HG02678 (cell line): ENCODE results near the gene ZNF92.
"Not testable (repeated sequence)": the region's sequence is repeated elsewhere in the genome, so short reads cannot be mapped to it uniquely, and the experiment has no call there.

Experiments used
- ATAC-seq: cut with Tn5 transposase; IDR thresholded peaks from one replicate; pipeline ENCODE4 v1.9.1; 2021; ENCODE audit warnings: mild to moderate bottlenecking, moderate library complexity; ENCODE audit not compliant: unreplicated experiment

The ZNF92 gene

GRCh38 chr7:65373608-65374351, at the start of gene ZNF92:
Gene ZNF92 (plus strand): TSS chr7:65373855. CDS start chr7:65373998, 143 bp downstream.
- ATAC-seq, result peak; percentile 99

- no peak for ATAC-seq
Observed at GRCh38 chr7:65325793-65326432, 47.7 kb upstream of the ZNF92 start.

GRCh38 chr7:65338346-65338745, 35.3 kb upstream of the ZNF92 start:
- no peak for ATAC-seq

GRCh38 chr7:65339257-65339656, 34.4 kb upstream of the ZNF92 start:
- ATAC-seq, result no peak

GRCh38 chr7:65342723-65343629, 30.7 kb upstream of the ZNF92 start:
- no peak for ATAC-seq

- ATAC-seq, result not testable (repeated sequence)
Observed at GRCh38 chr7:65344541-65344940, 29.1 kb upstream of the ZNF92 start.

GRCh38 chr7:65354263-65354662, 19.4 kb upstream of the ZNF92 start:
- no peak for ATAC-seq

GRCh38 chr7:65369843-65370242, 3.8 kb upstream of the ZNF92 start:
- no peak for ATAC-seq

GRCh38 chr7:65371468-65371867, 2.2 kb upstream of the ZNF92 start:
- no peak for ATAC-seq

- ATAC-seq, result no peak
Observed at GRCh38 chr7:65379318-65379717, 5.7 kb downstream of the ZNF92 start.

- no peak for ATAC-seq
Observed at GRCh38 chr7:65381742-65382141, 8.1 kb downstream of the ZNF92 start.

GRCh38 chr7:65382452-65382851, 8.8 kb downstream of the ZNF92 start:
- no peak for ATAC-seq

- no peak for ATAC-seq
Observed at GRCh38 chr7:65387891-65388290, 14.2 kb downstream of the ZNF92 start.

GRCh38 chr7:65390588-65390987, 16.9 kb downstream of the ZNF92 start:
- ATAC-seq, result peak; percentile 92

GRCh38 chr7:65397730-65398142, 24.1 kb downstream of the ZNF92 start:
- no peak for ATAC-seq

GRCh38 chr7:65398671-65399070, 25.0 kb downstream of the ZNF92 start:
- ATAC-seq, result not testable (repeated sequence)

- not testable (repeated sequence) for ATAC-seq
Observed at GRCh38 chr7:65399101-65399500, 25.4 kb downstream of the ZNF92 start.

GRCh38 chr7:65404020-65404419, 30.4 kb downstream of the ZNF92 start:
- ATAC-seq, result no peak

- not testable (repeated sequence) for ATAC-seq
Observed at GRCh38 chr7:65406706-65407105, 33.1 kb downstream of the ZNF92 start.

- no peak for ATAC-seq
Observed at GRCh38 chr7:65409363-65409762, 35.7 kb downstream of the ZNF92 start.

GRCh38 chr7:65411249-65411648, 37.6 kb downstream of the ZNF92 start:
- no peak for ATAC-seq
